ENCODE results near the gene PNPLA2. TPM values are rescaled to one million over a fixed set of nuclear protein-coding genes. Genes with fewer than 3 reads are reported as not detected.
A peak's percentile ranks its signal among the peaks of the same experiment; 100 is the strongest.

The PNPLA2 gene
- total RNA-seq, 1 experiment from 2014 or later, result 10.5 TPM

- peak; percentile 70 for DNase-seq (ENCODE audit: low read depth)
Measured at GRCh38 chr11:798093-798713, 20.5 kb upstream of the PNPLA2 start, which contains the start of gene SLC25A22. Gene SLC25A22 (minus strand): TSS chr11:798281. CDS start chr11:795006, 3,275 bp downstream.

DNA sequence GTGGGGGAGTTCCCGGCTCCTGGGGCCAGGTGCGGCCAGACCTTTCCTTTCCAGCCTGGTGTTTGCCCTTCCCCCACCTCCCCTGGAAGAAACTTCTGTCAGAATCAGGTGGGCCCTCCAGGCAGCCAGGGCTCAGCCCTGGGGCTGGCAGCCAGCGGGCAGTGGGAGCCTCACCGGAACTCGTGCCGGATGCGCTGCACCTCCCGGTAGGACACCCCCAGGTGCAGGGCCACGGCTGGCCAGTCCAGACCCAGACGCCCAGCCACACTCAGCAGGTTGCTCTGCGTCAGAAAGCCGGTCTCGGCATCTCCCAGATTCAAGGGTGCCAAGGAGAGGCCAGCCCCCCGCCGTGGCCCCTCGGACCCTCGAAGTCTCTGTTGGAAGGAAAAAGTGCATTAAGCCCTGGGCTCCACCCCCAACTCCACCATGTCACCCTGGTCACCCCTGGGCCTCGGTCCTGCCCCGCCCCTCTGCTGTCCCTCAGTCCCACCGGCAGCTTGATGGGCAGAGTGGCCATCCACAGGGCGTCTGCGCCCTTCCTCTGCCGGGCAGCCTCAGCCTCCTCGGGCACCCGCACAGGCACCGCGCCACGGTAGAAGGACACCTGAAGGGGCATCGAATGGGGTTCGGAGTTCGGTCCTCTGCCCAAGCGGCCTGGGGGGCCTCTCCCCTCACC, 18.9 kb upstream of the PNPLA2 start:
- no peak for DNase-seq (ENCODE audit: low read depth)

- DNase-seq (ENCODE audit: low read depth), result no peak
Measured at GRCh38 chr11:800473-800872, 18.2 kb upstream of the PNPLA2 start.

GRCh38 chr11:801097-801780, 17.5 kb upstream of the PNPLA2 start:
- no peak for DNase-seq (ENCODE audit: low read depth)

GRCh38 chr11:802018-802617, 16.6 kb upstream of the PNPLA2 start:
- no peak for DNase-seq (ENCODE audit: low read depth)

DNA sequence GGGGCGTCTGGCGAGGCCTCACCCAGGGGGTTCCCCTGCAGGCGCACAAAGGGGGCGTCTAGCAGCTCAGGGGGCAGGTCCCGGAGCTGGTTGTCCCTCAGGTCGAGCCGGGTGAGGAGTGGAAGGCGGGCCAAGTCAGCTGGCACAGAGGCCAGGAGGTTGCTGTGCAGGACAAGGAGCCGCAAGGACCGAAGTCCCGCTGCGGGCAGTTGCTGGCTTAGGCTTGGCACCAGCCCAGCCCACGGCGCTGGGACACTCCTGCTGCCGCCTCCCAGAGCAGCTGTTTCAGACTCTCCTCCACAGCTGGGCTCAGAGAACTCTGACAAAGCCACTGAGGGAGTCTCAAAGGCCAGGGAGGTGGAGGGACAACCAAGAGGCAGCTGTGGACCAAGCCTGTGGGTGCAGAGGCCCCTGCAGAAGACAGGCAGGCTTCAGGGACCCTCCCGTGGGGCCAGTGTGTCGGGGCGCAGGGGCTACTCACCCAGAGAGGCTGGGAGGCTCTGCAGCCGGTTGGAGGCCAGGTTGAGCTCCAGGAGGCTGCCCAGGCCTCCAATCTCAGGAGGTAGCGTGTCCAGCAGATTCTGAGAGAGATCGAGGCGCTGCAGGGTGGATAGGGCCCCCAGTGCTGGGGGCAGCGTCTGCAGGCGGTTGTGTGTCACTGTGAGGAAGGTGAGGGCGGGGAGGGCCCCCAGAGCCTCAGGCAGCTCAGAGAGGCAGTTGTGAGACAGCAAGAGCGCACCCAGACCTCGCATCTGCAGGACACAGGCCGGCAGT, 15.8 kb upstream of the PNPLA2 start:
- no peak for DNase-seq (ENCODE audit: low read depth)

DNA sequence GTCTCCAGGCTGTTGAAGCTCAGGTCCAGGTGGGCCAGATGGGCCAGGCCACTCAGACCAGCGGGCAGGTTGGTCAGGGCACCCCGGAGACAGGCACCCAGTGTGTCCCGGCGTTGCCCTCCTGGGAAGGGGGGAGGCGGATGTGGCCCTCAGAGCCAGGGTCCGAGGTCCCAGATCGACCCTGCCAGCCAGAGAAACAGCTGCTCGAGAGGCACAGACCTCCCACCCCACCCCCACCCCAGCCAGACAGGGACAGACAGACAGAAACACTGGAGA, 15.3 kb upstream of the PNPLA2 start:
- no peak for DNase-seq (ENCODE audit: low read depth)

- DNase-seq (ENCODE audit: low read depth), result no peak
Measured at GRCh38 chr11:803770-804598, 14.7 kb upstream of the PNPLA2 start.

DNA sequence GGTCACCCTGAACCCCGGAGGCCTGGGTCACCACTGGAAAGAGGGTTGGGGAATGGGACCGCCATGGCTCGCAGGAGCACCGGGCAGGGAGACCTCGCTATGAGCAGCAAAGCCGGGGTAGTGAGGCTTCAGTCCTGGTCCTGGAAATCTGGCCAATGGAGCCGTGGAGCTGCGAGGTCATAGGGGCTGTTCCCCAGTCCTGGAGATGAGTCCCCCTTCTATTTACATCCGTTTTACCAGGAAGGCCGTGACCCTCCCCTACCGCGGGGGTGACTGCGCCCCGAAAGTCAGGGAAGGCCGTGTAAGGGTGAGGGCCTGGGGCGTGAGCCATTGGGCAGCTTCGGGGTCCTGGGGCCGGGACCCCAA, 14.1 kb upstream of the PNPLA2 start:
- DNase-seq (ENCODE audit: low read depth), result no peak

GRCh38 chr11:808427-809286, 10.1 kb upstream of the PNPLA2 start:
- peak; percentile 81 for DNase-seq (ENCODE audit: low read depth)

DNA sequence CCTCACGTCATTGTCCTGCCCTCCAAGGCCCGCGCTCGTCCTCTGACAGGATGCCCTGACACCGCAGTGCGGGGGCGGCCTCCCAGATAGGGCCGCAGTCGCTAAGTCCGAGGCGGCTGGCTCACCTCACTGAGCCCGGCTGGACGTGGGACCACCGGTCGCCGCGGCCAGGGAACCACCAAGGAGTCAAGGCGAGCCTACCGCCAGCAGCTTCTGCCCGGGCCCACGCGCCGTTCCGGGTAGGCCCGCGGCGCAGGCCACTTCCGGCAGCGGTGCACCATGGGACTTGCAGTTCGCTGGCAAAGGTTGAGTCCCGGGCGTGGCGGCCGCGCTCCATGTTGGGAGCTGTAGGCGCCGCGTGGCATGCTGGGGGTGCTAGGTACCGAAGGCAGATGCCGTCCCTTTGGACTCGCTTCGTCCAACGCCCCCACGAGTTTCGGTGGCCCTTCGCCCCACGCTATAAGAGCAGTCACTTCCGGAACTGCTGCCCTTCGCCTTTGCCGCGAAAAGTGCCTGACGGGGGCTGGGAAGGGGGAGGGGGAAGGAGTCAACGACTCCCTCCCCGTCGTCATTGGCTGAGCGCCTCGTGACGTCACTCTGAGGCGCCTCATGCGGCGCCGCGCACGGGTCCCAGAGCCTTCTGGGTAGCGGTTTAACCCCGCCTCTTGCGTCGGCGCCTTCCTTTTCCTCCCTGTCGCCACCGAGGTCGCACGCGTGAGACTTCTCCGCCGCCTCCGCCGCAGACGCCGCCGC, 9.3 kb upstream of the PNPLA2 start, which contains the start of gene RPLP2:
Gene RPLP2, plus strand, starts transcription at position 681 of the 753 bp plus-strand sequence. CDS start 268 bp downstream, outside the sequence.
- peak; percentile 94 for DNase-seq (ENCODE audit: low read depth)

- DNase-seq (ENCODE audit: low read depth), result no peak
Measured at GRCh38 chr11:810040-810567, 8.6 kb upstream of the PNPLA2 start.

DNA sequence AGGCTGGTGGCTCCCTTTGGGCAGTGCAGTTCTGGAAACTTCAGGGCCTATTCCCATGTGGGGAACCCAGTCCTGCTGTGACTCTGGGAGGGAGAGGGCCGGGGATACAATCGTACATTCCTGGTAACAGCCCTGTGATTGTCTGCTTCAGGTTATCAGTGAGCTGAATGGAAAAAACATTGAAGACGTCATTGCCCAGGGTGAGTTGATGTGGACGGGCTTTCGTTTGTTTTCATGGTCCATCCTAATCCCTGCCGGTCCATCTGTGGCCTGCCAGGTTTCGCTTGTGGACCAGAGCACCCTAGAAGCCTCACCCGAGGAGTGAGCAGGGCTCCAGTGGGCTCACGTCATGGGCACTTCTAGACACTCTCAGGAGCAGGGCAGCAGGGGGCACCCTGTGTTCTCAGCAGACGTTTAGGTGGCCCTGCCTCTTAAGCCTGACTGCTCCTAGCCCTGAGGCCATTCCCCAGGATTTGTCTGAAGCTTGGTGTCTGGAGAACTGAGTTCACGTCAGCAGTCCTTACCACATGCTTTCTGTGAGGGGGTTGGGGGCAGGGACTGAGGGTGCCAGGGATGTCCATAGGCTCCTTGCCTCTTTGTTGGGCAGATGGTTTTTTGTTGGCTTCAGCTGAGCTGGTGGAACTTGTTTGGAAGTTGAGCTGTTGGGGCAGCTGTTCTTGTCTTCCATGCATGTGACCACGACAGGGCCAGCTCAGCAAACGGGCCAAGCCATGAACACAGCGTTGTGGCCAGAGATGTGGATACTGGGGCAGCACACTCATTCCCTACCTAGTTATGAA, 7.1 kb upstream of the PNPLA2 start:
- DNase-seq (ENCODE audit: low read depth), result no peak

DNA sequence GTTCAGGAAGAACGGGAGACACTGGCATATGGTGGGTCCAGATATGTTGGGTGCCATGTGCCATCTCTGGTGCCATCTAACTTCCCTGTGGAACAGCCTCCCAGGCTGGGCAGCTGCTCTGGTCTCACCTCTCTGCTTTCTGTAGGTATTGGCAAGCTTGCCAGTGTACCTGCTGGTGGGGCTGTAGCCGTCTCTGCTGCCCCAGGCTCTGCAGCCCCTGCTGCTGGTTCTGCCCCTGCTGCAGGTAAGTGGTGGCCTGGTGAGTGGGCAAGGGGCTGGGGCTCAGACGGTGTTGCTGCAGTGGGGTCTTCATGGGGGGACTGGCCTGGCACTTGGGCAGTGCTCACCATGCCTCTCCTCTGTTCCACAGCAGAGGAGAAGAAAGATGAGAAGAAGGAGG, 6.3 kb upstream of the PNPLA2 start:
- no peak for DNase-seq (ENCODE audit: low read depth)

- no peak for DNase-seq (ENCODE audit: low read depth)
Measured at GRCh38 chr11:813072-813455, 5.7 kb upstream of the PNPLA2 start.

DNA sequence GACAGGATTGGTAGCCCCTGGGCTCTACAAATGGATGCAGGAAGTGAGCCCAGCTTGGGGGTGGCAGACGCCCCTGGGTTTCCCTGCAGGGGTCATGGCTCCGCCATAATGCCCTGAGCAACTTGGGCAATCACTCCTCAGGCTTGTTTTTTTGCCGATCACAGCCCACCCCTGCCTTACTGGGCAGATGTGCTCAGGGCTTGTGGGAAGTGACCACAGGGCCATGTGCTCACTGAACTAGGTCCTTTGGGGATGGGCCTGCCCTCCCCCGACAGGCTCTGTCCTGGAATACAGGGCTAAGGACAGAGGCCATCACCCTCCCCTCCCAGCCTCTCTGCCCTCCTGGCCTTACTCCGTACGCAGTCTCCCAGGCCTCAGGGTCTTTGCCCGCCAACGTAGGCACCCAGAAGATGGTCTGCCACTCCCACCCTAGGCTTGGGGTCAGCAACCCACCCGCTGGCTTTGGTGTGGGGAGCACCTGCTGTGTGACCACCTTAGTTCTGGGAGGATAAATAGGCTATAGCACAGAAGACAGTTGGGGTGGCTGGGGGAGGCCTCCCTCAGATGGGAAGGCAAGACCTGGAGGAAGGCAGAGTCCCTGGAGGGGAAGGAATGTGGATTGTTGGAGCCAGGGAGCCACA, 5.1 kb upstream of the PNPLA2 start:
- DNase-seq (ENCODE audit: low read depth), result no peak

DNA sequence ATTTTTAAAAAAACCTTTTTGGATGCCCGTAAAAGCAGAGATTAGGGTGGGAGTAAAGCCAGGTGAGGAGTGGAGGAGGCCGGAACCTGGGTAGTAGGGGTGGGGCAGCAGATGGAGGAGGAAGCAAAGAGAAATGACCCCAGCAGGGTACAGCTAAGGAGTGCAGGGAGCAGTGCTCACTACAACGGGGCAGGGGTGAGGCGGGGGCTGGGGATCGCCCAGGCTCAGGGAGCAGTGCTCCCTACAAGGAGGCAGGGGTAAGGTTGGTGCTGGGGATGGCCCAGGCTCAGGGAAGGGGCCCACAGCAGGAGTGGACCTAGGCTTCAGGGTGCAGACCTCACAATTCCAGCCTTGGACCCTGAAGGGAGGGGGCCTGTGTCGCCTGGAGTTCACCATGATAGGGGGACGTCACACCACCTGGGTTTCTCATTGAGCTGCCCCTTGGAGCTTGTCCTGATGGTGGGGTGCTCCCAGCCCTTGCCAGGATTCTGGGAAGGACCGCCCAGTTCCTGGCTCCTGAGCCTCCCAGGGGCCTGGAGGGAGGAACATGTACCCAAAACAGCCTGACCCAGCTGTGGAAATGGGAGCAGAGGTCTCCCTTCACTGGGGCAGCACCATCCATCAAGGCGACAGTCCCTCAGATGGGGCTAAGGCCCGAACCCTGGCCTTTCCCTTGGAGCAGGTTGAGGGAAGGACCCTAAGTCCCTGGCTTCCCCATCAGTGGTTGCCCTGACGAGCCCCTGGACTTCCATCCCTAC, 2.9 kb upstream of the PNPLA2 start:
- no peak for DNase-seq (ENCODE audit: low read depth)
